ENCODE measurements around the gene CS.

CS gene

DNA sequence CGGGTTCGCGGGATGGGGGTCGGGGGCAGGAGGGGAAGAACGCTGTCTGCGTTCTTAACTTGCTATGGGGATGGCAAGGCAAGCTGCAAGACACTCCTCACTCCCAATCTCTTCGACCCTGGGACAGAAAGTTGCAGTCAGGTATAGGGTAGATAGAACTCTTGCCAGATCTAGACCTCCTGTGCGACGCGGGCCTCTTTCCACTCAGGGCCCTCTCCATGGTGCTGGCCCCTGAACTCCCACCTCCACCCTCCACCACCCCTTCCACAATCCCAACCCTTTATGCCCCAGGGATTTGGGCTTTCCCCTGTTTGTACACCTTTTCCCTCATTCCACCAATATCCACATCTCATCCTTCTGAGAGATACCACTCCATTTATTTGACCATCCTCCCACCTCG, 75.2 kb downstream of the CS start:
- Histone ChIP-seq H3K4me1 (ENCODE audit: insufficient read depth, low read length) (peaks cover 13% of the 10 kb centered on the region), H3K9me3 (ENCODE audit: insufficient read depth, low read depth, low read length) (no peaks in the 10 kb centered on the region), H3K27me3 (ENCODE audit: insufficient read depth, low read length) (no peaks in the 10 kb centered on the region), H3K4me3 (ENCODE audit: low read length) (peak overlapping the region; percentile 75), H3K27ac (ENCODE audit: low read depth, low read length) (no peak overlapping the region), H3K36me3 (ENCODE audit: insufficient read depth, low read length) (0 out of 2 replicates have a peak, but pooled peaks cover 2% of the 10 kb centered on the region), H3K9ac (ENCODE audit: low read depth, low read length) (no peak overlapping the region)
- WGBS = 85% methylated on average over 10 of the region's 11 CpGs

DNA sequence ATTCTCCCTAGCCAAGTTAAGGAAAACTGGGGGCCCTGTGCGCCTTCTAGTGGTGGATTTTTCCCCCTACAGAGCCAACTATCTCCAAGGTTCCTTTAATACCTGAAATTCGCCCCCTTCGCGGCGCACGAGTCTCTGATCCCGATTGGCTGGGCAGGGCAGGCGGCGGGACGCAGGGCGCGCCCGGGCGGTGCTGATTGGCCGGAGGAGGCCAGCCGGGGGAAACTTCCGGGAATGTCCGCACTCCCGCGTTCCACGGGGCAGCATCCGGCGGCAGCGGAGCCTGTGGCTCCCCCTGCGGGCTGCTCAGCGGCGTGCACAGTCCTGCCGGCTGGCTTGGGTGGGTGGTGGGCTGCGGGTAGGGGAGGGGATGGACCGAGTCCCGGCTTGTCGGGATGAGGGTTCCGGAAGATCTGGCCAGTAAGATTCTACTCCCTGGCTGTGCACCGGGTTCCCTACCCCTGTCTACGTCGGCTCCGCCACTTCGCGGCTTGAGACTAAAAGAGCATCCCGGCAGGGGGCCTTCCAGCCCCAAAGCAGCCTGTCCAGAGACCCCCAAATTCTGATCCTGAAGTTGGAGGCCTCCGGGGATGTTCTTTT, 75.9 kb downstream of the CS start, which contains the start of gene NABP2:
Gene NABP2, plus strand, starts transcription at position 241 of the 600 bp plus-strand sequence. CDS start 515 bp downstream, outside the sequence.
- Histone ChIP-seq H3K27ac (ENCODE audit: low read depth, low read length) (peak within 1 kb of the TSS; percentile 76), H3K4me1 (ENCODE audit: insufficient read depth, low read length) (peaks cover 13% of the 10 kb centered on the region), H3K36me3 (ENCODE audit: insufficient read depth, low read length) (0 out of 2 replicates have a peak, but pooled peaks cover 2% of the 10 kb centered on the region), H3K9me3 (ENCODE audit: insufficient read depth, low read depth, low read length) (no peaks in the 10 kb centered on the region), H3K27me3 (ENCODE audit: insufficient read depth, low read length) (no peaks in the 10 kb centered on the region), H3K4me3 (ENCODE audit: low read length) (peak within 1 kb of the TSS; percentile 75), H3K9ac (ENCODE audit: low read depth, low read length) (peak within 1 kb of the TSS; percentile 68)
- 2% methylated on average over 41 of the region's 41 CpGs for WGBS

DNA sequence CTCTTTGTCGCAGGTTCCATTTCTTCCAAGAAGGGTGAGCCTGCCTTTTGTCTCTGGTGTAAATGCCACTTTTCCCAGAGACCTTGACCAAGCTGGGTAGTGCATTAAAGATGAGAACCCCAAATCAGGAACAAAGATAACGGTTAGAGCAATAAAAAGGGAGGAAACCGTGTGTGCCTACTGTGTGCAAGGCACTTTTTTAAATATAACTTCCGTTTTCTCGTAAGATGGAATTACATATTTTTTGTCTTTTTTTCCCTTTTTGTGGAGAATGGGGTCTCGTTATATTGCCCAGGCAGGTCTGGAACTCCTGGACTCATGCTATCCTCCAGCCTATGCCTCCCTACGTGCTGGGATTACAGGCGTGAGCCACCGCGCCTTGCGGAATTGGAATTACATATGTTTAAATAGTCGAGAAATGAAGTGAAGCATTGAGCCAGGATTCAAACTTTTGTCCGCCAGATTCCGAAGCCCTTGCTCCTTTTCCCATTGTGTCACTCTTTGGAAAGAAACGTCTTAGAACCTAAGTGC, 76.5 kb downstream of the CS start:
- H3K9me3 ChIP-seq (ENCODE audit: insufficient read depth, low read depth, low read length) = no peaks in the 10 kb centered on the region
- H3K27ac ChIP-seq (ENCODE audit: low read depth, low read length) = peak overlapping the region; percentile 76
- H3K4me1 ChIP-seq (ENCODE audit: insufficient read depth, low read length) = peaks cover 13% of the 10 kb centered on the region
- 67% methylated on average over 15 of the region's 15 CpGs for WGBS
- H3K27me3 ChIP-seq (ENCODE audit: insufficient read depth, low read length) = no peaks in the 10 kb centered on the region
- H3K9ac ChIP-seq (ENCODE audit: low read depth, low read length) = peak overlapping the region; percentile 57; the same call in 1 of the 2 replicates
- H3K36me3 ChIP-seq (ENCODE audit: insufficient read depth, low read length) = 0 out of 2 replicates have a peak, but pooled peaks cover 2% of the 10 kb centered on the region
- H3K4me3 ChIP-seq (ENCODE audit: low read length) = peak overlapping the region; percentile 40

DNA sequence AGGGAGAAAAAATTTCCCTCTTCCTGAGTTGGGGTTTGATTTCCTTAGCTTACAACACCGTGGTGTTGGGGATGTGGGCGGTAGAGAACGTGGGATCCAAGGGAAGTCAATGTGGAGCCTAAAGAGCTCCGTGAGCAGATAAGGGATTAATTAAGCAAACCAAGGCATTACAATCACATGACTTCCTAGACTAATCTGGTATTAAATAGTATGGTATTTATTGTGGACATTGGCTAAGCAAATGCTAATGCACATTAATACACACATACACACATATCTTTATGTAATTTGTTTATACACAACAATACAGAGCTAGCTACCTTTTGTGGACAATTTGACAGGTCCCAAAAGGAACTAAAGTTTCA, 77.6 kb downstream of the CS start:
- Histone ChIP-seq H3K27me3 (ENCODE audit: insufficient read depth, low read length) (no peaks in the 10 kb centered on the region), H3K9me3 (ENCODE audit: insufficient read depth, low read depth, low read length) (no peaks in the 10 kb centered on the region), H3K4me3 (ENCODE audit: low read length) (peak overlapping the region; percentile 86), H3K36me3 (ENCODE audit: insufficient read depth, low read length) (0 out of 2 replicates have a peak, but pooled peaks cover 2% of the 10 kb centered on the region), H3K4me1 (ENCODE audit: insufficient read depth, low read length) (peaks cover 13% of the 10 kb centered on the region), H3K9ac (ENCODE audit: low read depth, low read length) (peak overlapping the region; percentile 84), H3K27ac (ENCODE audit: low read depth, low read length) (peak overlapping the region; percentile 99)
- WGBS = 67% methylated on average over 3 of the region's 4 CpGs

DNA sequence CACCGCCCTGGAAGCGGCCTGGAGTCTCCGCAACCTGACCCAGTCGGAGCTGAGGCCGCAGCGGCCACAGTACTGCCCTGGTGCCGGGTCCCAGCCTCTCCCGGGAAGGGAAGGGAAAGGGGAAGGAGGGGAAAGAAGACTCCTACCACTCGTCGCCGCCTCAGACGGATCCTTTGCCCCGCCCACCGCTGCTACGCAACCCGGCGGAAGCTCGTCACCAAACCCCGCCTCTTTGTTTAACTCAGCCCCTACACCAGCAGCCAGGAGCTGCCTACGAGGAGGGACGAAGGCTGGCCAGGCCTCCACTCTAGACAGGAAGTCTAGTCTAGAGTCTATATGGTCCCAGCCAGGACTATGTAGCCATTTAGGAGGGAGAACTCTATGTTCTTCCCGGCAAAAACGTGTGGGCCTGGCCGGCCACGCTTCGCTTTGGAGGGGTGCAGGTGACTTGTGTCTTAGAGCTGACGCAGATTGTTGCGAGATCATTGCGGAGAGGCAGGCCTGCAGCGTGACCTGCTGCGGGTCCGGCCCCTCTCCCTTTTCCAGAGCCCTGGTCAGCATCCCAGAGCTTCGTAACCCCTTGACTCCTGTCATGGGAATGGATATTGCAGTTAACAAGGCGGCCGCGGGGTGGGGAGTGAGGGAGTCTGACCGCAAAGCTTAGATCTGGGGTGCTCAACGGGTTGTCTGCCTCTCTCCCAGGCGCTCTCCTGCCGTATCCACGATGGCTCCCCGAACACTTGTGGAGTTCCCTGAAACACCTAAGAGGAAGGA, 78.2 kb downstream of the CS start, which contains the start of gene RNF41:
Gene RNF41, minus strand, starts transcription at position 166 of the 774 bp plus-strand sequence. CDS start 7,875 bp downstream, outside the sequence.
- Histone ChIP-seq H3K4me1 (ENCODE audit: insufficient read depth, low read length) (peaks cover 13% of the 10 kb centered on the region), H3K36me3 (ENCODE audit: insufficient read depth, low read length) (0 out of 2 replicates have a peak, but pooled peaks cover 2% of the 10 kb centered on the region), H3K9ac (ENCODE audit: low read depth, low read length) (peak within 1 kb of the TSS; percentile 84), H3K9me3 (ENCODE audit: insufficient read depth, low read depth, low read length) (no peaks in the 10 kb centered on the region), H3K4me3 (ENCODE audit: low read length) (peak within 1 kb of the TSS; percentile 86), H3K27ac (ENCODE audit: low read depth, low read length) (peak within 1 kb of the TSS; percentile 99), H3K27me3 (ENCODE audit: insufficient read depth, low read length) (no peaks in the 10 kb centered on the region)
- WGBS = 16% methylated on average over 42 of the region's 42 CpGs

Measured in HUES64 (cell line).